ENCODE measurements around the gene SAA1. TPM values are rescaled to one million over a fixed set of nuclear protein-coding genes. Genes with fewer than 3 reads are reported as not detected.

SAA1 gene
- total RNA-seq: not detected in 2 replicates
- not detected in 2 replicates for polyA plus RNA-seq
- polyA plus RNA-seq (2011; cell fraction: cytosol; rRNA removed): not detected in 2 replicates
- not detected in 2 replicates for polyA plus RNA-seq (2011; cell fraction: nucleus; rRNA removed)
- not detected in 2 replicates for polyA plus RNA-seq (2012)
- not detected in 2 replicates for polyA minus RNA-seq
- polyA minus RNA-seq (2011; cell fraction: cytosol; rRNA and poly(A)+ RNA removed): not detected
- polyA minus RNA-seq (2011; cell fraction: nucleus; rRNA and poly(A)+ RNA removed): not detected in 2 replicates
- Bru-seq, nascent RNA: not detected
- BruChase-seq, experiment 1, labeled RNA remaining after a 6-hour chase: not detected
- BruChase-seq, experiment 2, labeled RNA remaining after a 2-hour chase: not detected
- long read RNA-seq: 0 reads

DNA sequence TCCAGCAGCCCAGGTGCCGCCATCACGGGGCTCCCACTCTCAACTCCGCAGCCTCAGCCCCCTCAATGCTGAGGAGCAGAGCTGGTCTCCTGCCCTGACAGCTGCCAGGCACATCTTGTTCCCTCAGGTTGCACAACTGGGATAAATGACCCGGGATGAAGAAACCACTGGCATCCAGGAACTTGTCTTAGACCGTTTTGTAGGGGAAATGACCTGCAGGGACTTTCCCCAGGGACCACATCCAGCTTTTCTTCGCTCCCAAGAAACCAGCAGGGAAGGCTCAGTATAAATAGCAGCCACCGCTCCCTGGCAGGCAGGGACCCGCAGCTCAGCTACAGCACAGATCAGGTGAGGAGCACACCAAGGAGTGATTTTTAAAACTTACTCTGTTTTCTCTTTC, at the start of gene SAA1:
Gene SAA1, plus strand, starts transcription at position 316 of the 400 bp plus-strand sequence. CDS start 624 bp downstream, outside the sequence.
- no peak within 1 kb of the TSS for H3K4me2 ChIP-seq (ENCODE audit: insufficient read depth, low read length)
- no peak within 1 kb of the TSS for H3K27ac ChIP-seq (ENCODE audit: insufficient read depth, low read depth, low read length)
- no peak for FAIRE-seq
- H3K79me2 ChIP-seq (ENCODE audit: control insufficient read depth, insufficient read depth, low read length): no peaks in the 10 kb centered on the region
- H3K9me1 ChIP-seq (replicated peaks; ENCODE audit: control insufficient read depth, extremely low read depth, insufficient read depth, low read length): no peaks in the 10 kb centered on the region
- ChIA-PET POLR2A (no interaction called here), CTCF (no interaction called here)
- no peak for DNase-seq (ENCODE audit: low read depth, low spot score)
- H3K9me3 ChIP-seq (replicated peaks; ENCODE audit: control insufficient read depth, insufficient read depth, low read length): no peaks in the 10 kb centered on the region
- no peaks in the 10 kb centered on the region for H3K4me1 ChIP-seq (ENCODE audit: control insufficient read depth, extremely low read depth, insufficient read depth, low read length)
- H3K27me3 ChIP-seq (ENCODE audit: control insufficient read depth in 2 of 2, insufficient read depth in 2 of 2, low read length in 2 of 2): no peaks in the 10 kb centered on the region
- no peak within 1 kb of the TSS for H3K4me3 ChIP-seq (replicated peaks in 1 of 3; ENCODE audit: insufficient read depth in 1 of 3, low read depth in 1 of 3, low read length in 3 of 3)
- dilution Hi-C loops (cut with MboI; ENCODE audit: extremely low pct_ligation_motif_present, low sequenced_read_pairs): no loop called here
- intact Hi-C loops (cut with micrococcal nuclease): no loop called here
- no peak within 1 kb of the TSS for H2AFZ ChIP-seq (ENCODE audit: low read depth, low read length)
- H3K36me3 ChIP-seq (ENCODE audit: control insufficient read depth in 2 of 2, extremely low read depth in 1 of 2, insufficient read depth in 2 of 2, low read length in 2 of 2): no peaks in the 10 kb centered on the region
- no TSS peak for BruUV-seq (replicated peaks)
- H4K20me1 ChIP-seq (replicated peaks; ENCODE audit: control insufficient read depth, extremely low read depth, insufficient read depth, low read length): no peaks in the 10 kb centered on the region
- TF ChIP-seq JUN (IDR thresholded peaks at IDR 0.05; ENCODE audit: borderline replicate concordance, insufficient read depth, insufficient read length, low read depth): no peak
- no peak for TF ChIP-seq MYC (IDR thresholded peaks at IDR 0.05; ENCODE audit: low read depth, low read length)
- TF ChIP-seq FOS (IDR thresholded peaks at IDR 0.05; ENCODE audit: borderline replicate concordance, insufficient read depth, low read length): no peak
- TF ChIP-seq, protein P1, sequence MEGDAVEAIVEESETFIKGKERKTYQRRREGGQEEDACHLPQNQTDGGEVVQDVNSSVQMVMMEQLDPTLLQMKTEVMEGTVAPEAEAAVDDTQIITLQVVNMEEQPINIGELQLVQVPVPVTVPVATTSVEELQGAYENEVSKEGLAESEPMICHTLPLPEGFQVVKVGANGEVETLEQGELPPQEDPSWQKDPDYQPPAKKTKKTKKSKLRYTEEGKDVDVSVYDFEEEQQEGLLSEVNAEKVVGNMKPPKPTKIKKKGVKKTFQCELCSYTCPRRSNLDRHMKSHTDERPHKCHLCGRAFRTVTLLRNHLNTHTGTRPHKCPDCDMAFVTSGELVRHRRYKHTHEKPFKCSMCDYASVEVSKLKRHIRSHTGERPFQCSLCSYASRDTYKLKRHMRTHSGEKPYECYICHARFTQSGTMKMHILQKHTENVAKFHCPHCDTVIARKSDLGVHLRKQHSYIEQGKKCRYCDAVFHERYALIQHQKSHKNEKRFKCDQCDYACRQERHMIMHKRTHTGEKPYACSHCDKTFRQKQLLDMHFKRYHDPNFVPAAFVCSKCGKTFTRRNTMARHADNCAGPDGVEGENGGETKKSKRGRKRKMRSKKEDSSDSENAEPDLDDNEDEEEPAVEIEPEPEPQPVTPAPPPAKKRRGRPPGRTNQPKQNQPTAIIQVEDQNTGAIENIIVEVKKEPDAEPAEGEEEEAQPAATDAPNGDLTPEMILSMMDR (IDR thresholded peaks at IDR 0.05; ENCODE audit: extremely low read depth in 1 of 2, insufficient read depth in 1 of 2, low read depth in 1 of 2, low read length in 2 of 2): no peak
- H3K9ac ChIP-seq (replicated peaks; ENCODE audit: extremely low read depth, insufficient read depth, low read length): no peak within 1 kb of the TSS
